Measurements from ENCODE around the gene PSD4. TPM values are rescaled to one million over a fixed set of nuclear protein-coding genes. Genes with fewer than 3 reads are reported as not detected.
A peak's percentile ranks its signal among the peaks of the same experiment; 100 is the strongest.

The PSD4 gene
- total RNA-seq, 1 experiment from 2014 or later = 1.0 TPM

- Mint-ChIP-seq H3K27me3 (ENCODE audit: low read depth) (peaks cover 5% of the 10 kb centered on the region), H3K36me3 (ENCODE audit: insufficient read depth in 1 of 3, low read depth in 3 of 3) (no peaks in the 10 kb centered on the region), H3K4me1 (peaks cover 19 to 44% of the 10 kb centered on the region in 2 experiments), H3K4me3 (no peak overlapping the region), H3K9me3 (no peaks in the 10 kb centered on the region), H3K27ac (0 out of 7 replicates have a peak overlapping the region, but pooled peaks of 1 of the 3 experiments have one; percentile 49)
- H3K79me2 ChIP-seq (ENCODE audit: insufficient read depth, low read length) = no peaks in the 10 kb centered on the region
- H4K5ac ChIP-seq (ENCODE audit: insufficient read length, low read depth, low read length) = no peak overlapping the region
- H3K27me3 ChIP-seq (ENCODE audit: insufficient read depth, low read length) = no peaks in the 10 kb centered on the region
- no peaks in the 10 kb centered on the region for H3K23me2 ChIP-seq (ENCODE audit: insufficient read length, low read depth, low read length, poor library complexity, severe bottlenecking)
- H2BK5ac ChIP-seq (ENCODE audit: insufficient read length, low read length) = no peak overlapping the region
- no peak overlapping the region for H3T11ph ChIP-seq (ENCODE audit: low read length)
- no peaks in the 10 kb centered on the region for H3K79me1 ChIP-seq (ENCODE audit: insufficient read depth, low read depth, low read length, poor library complexity, severe bottlenecking)
- H2AFZ ChIP-seq (ENCODE audit: low read length) = no peak overlapping the region
- no peak overlapping the region for H2BK12ac ChIP-seq (ENCODE audit: insufficient read length, low read depth, low read length)
- no peak overlapping the region for H2BK15ac ChIP-seq (ENCODE audit: low read depth, low read length)
- no peak for TF ChIP-seq CTCF (conservative IDR thresholded peaks at IDR 0.05)
- no peak overlapping the region for H3K56ac ChIP-seq (ENCODE audit: insufficient read length, low read depth, low read length)
- no peak overlapping the region for H2AK5ac ChIP-seq (ENCODE audit: insufficient read length, low read length)
- H3K4ac ChIP-seq (ENCODE audit: low read depth, low read length) = no peak overlapping the region
- no peak overlapping the region for H3K9ac ChIP-seq (ENCODE audit: extremely low read depth, insufficient read length, low read length)
- H3K4me2 ChIP-seq (ENCODE audit: insufficient read depth, insufficient read length, low read length) = no peak overlapping the region
- no peak overlapping the region for H4K8ac ChIP-seq (replicated peaks; ENCODE audit: insufficient read length, low read depth, low read length)
- no peak overlapping the region for H3K27ac ChIP-seq (ENCODE audit: insufficient read length, low read depth, low read length)
- no peaks in the 10 kb centered on the region for H4K20me1 ChIP-seq (ENCODE audit: control insufficient read depth, insufficient read depth, insufficient read length)
- H3K9me3 ChIP-seq (ENCODE audit: control insufficient read depth, low read depth, low read length) = no peaks in the 10 kb centered on the region
- H4K91ac ChIP-seq (ENCODE audit: insufficient read length, low read depth, low read length) = no peak overlapping the region
- H3K14ac ChIP-seq (ENCODE audit: insufficient read depth, low read length) = no peak overlapping the region
- H2BK20ac ChIP-seq (ENCODE audit: low read depth, low read length, poor library complexity, severe bottlenecking) = no peak overlapping the region
- H3K23ac ChIP-seq (ENCODE audit: insufficient read length, low read depth, low read length) = no peak overlapping the region
- no peak overlapping the region for H2BK120ac ChIP-seq (ENCODE audit: low read depth, low read length, poor library complexity, severe bottlenecking)
- no peak overlapping the region for H3K18ac ChIP-seq (ENCODE audit: insufficient read length, low read depth, low read length)
- WGBS (ENCODE audit: extremely low coverage, insufficient read length, low lambda C conversion rate) = no CpG with 5 or more reads among the region's 15 CpGs
- DNase-seq = no peak
- no peaks in the 10 kb centered on the region for H3K4me1 ChIP-seq (ENCODE audit: insufficient read depth, low read length)
Measured at GRCh38 chr2:113217455-113218282, 43.9 kb downstream of the PSD4 start.
